Activated CD4-positive, alpha-beta T cell treated with anti-CD3 and anti-CD28 coated beads, Interleukin-2, amount 10 ng/mL, durations not matched to agents 24 days and 14 days (primary cell): ENCODE measurements around the gene FGF14. TPM values are rescaled to one million over a fixed set of nuclear protein-coding genes. Genes with fewer than 3 reads are reported as not detected.

Experiments
- DNase-seq: peaks from one replicate; pipeline ENCODE4 v3.0.0; 2022
- H3K27ac Mint-ChIP-seq: one replicate; pipeline ENCODE4 v1.8.0; 2022; ENCODE audit warnings: mild to moderate bottlenecking, mixed read lengths
- H3K27me3 Mint-ChIP-seq: one replicate; pipeline ENCODE4 v1.8.0; 2022; ENCODE audit warnings: mixed read lengths
- H3K36me3 Mint-ChIP-seq: one replicate; pipeline ENCODE4 v1.8.0; 2022; ENCODE audit warnings: low read depth, mild to moderate bottlenecking, mixed read lengths
- H3K4me1 Mint-ChIP-seq: one replicate; pipeline ENCODE4 v1.8.0; 2021; ENCODE audit warnings: mixed read lengths
- H3K4me3 Mint-ChIP-seq: one replicate; pipeline ENCODE4 v1.8.0; 2022; ENCODE audit warnings: mild to moderate bottlenecking, moderate library complexity, mixed read lengths
- H3K9me3 Mint-ChIP-seq: one replicate; pipeline ENCODE4 v1.8.0; 2021; ENCODE audit warnings: mixed read lengths
- intact Hi-C: fragments of 100-400 bp; cut with micrococcal nuclease; formaldehyde crosslinking; loops from one replicate; pipeline ENCODE4 v1.15.1; 2023
- total RNA-seq: library from RNA; stranded (reverse); gene quantifications from 2 replicates; pipeline ENCODE4 v1.2.3, GENCODE V29; 2022

The FGF14 gene
- total RNA-seq, 1 donor from 2014 or later = not detected

GRCh38 chr13:101915755-101916107 is 486.1 kb downstream of the FGF14 start:
- H3K27me3 Mint-ChIP-seq = peaks cover 50% of the 10 kb centered on the region
- intact Hi-C loops = no loop called here
- H3K9me3 Mint-ChIP-seq = no peaks in the 10 kb centered on the region
- no peak overlapping the region for H3K4me3 Mint-ChIP-seq
- H3K27ac Mint-ChIP-seq = no peak overlapping the region
- H3K36me3 Mint-ChIP-seq = no peaks in the 10 kb centered on the region
- no peaks in the 10 kb centered on the region for H3K4me1 Mint-ChIP-seq
- no peak for DNase-seq

- Mint-ChIP-seq H3K27me3 (peaks cover 48% of the 10 kb centered on the region), H3K4me1 (no peaks in the 10 kb centered on the region), H3K9me3 (no peaks in the 10 kb centered on the region), H3K36me3 (no peaks in the 10 kb centered on the region), H3K4me3 (no peak overlapping the region), H3K27ac (no peak overlapping the region)
- DNase-seq = no peak
- intact Hi-C loops = no loop called here
Observed at GRCh38 chr13:101915331-101915730, 486.5 kb downstream of the FGF14 start.

- H3K4me1 Mint-ChIP-seq = no peaks in the 10 kb centered on the region
Observed at GRCh38 chr13:101911752-101912151, 490.1 kb downstream of the FGF14 start.

DNA sequence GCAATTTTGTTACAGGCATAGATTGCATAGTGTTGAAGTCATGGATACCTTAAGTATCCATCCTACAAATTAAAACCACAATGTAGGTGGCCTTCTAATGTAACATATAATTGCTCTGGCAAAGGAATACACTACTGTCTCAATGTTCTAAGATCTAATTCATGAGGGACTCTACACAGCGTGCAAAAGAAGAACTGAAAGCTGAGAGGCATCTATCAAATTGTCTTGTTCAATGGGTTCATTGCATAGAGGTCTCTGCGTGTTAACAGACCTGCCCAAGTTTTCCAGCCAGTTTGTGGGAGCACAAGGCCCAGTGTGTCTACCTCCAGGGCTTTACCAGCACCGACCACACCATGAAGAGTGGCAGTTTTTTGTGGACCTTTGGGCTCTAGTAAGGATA is 498.0 kb downstream of the FGF14 start:
- H3K36me3 Mint-ChIP-seq = no peaks in the 10 kb centered on the region
- no peak for DNase-seq
- H3K4me3 Mint-ChIP-seq = no peak overlapping the region
- H3K9me3 Mint-ChIP-seq = no peaks in the 10 kb centered on the region
- no peaks in the 10 kb centered on the region for H3K4me1 Mint-ChIP-seq
- no peaks in the 10 kb centered on the region for H3K27me3 Mint-ChIP-seq
- intact Hi-C loops = no loop called here
- no peak overlapping the region for H3K27ac Mint-ChIP-seq

More at GRCh38 chr13:101911752-101912151, 490.1 kb downstream of the FGF14 start:
- H3K36me3 Mint-ChIP-seq = no peaks in the 10 kb centered on the region
- intact Hi-C loops = no loop called here
- DNase-seq = no peak
- H3K27ac Mint-ChIP-seq = no peak overlapping the region
- H3K4me3 Mint-ChIP-seq = no peak overlapping the region
- no peaks in the 10 kb centered on the region for H3K9me3 Mint-ChIP-seq
- H3K27me3 Mint-ChIP-seq = peaks cover 17% of the 10 kb centered on the region

- intact Hi-C loops = no loop called here
- Mint-ChIP-seq H3K27ac (no peak overlapping the region), H3K9me3 (no peaks in the 10 kb centered on the region), H3K4me1 (no peaks in the 10 kb centered on the region), H3K27me3 (no peaks in the 10 kb centered on the region), H3K4me3 (no peak overlapping the region), H3K36me3 (no peaks in the 10 kb centered on the region)
- DNase-seq = no peak
Observed at GRCh38 chr13:101898676-101899075, 503.2 kb downstream of the FGF14 start.

DNA sequence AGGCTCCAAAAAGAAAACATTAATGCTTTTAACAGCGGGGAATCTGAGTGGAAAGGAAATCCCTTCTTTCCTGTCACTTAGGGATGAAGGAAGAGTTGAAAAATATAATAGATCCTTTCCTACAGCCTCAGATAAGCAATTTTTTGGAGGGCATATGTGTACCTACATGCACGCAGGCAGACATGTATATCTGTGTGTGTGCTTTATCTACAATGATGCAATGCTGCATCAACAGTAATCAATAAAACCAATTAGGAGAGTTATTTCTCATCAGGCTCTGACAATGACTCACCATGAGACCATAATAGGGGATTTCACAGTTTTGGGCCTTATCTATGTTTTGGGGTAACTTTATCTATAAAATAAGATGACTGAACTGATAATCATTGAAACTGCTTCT is 505.3 kb downstream of the FGF14 start:
- no peak overlapping the region for H3K27ac Mint-ChIP-seq
- no peaks in the 10 kb centered on the region for H3K27me3 Mint-ChIP-seq
- intact Hi-C loops = no loop called here
- no peaks in the 10 kb centered on the region for H3K9me3 Mint-ChIP-seq
- H3K4me1 Mint-ChIP-seq = no peaks in the 10 kb centered on the region
- no peak for DNase-seq
- H3K4me3 Mint-ChIP-seq = no peak overlapping the region
- no peaks in the 10 kb centered on the region for H3K36me3 Mint-ChIP-seq

- no peak overlapping the region for H3K4me3 Mint-ChIP-seq
- DNase-seq = no peak
- intact Hi-C loops = no loop called here
- H3K27me3 Mint-ChIP-seq = no peaks in the 10 kb centered on the region
- no peaks in the 10 kb centered on the region for H3K4me1 Mint-ChIP-seq
- H3K27ac Mint-ChIP-seq = no peak overlapping the region
- H3K9me3 Mint-ChIP-seq = no peaks in the 10 kb centered on the region
- no peaks in the 10 kb centered on the region for H3K36me3 Mint-ChIP-seq
Observed at GRCh38 chr13:101893021-101893420, 508.8 kb downstream of the FGF14 start.

- DNase-seq = no peak
- Mint-ChIP-seq H3K4me3 (no peak overlapping the region), H3K27me3 (no peaks in the 10 kb centered on the region), H3K9me3 (no peaks in the 10 kb centered on the region), H3K4me1 (no peaks in the 10 kb centered on the region), H3K27ac (no peak overlapping the region), H3K36me3 (no peaks in the 10 kb centered on the region)
- intact Hi-C loops = no loop called here
Observed at GRCh38 chr13:101892296-101892695, 509.6 kb downstream of the FGF14 start.

DNA sequence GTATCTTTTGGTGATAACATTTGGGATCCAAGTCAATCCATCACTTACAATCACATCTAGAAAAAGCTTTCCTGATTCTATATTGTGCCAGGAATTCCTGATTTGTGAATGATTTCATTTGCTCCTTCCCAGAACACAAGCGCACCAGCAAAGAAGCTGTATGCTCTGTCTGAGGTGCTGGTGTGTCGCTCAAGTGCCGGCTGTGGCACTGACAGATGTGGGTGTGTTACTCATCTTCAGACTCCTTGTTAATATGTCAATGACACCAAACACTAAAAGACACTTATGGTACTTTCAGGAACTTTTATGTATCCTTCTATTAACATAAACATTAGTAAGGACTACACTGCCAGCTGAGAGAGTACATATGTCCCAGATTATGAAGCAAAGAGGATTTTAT is 520.3 kb downstream of the FGF14 start:
- no peaks in the 10 kb centered on the region for H3K4me1 Mint-ChIP-seq
- intact Hi-C loops = no loop called here
- DNase-seq = no peak
- no peak overlapping the region for H3K27ac Mint-ChIP-seq
- H3K4me3 Mint-ChIP-seq = no peak overlapping the region
- no peaks in the 10 kb centered on the region for H3K36me3 Mint-ChIP-seq
- H3K9me3 Mint-ChIP-seq = no peaks in the 10 kb centered on the region
- no peaks in the 10 kb centered on the region for H3K27me3 Mint-ChIP-seq

DNA sequence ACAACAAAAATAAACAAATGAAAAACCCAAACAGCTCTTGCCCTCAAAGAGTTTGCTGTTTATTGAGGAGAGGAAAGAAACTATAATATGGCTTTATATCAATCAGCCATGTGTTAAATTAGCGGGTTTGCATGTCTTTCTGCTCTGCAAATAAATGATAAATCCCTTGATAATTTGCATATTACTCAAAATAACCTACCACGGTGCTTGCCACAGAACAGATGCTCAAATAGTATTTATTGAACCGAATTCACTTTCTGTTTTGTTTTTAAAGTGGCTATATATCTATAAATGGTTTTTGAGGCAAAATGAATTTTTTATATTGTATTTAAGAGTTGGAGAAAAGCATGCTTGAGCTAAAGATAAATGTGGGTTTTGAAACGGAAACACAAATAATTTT is 521.3 kb downstream of the FGF14 start:
- Mint-ChIP-seq H3K4me1 (no peaks in the 10 kb centered on the region), H3K4me3 (no peak overlapping the region), H3K27me3 (no peaks in the 10 kb centered on the region), H3K9me3 (no peaks in the 10 kb centered on the region), H3K27ac (no peak overlapping the region), H3K36me3 (no peaks in the 10 kb centered on the region)
- no peak for DNase-seq
- intact Hi-C loops = no loop called here

GRCh38 chr13:101876951-101877350 is 524.9 kb downstream of the FGF14 start:
- no peaks in the 10 kb centered on the region for H3K4me1 Mint-ChIP-seq
- no peaks in the 10 kb centered on the region for H3K9me3 Mint-ChIP-seq
- H3K4me3 Mint-ChIP-seq = no peak overlapping the region
- no peak for DNase-seq
- no peaks in the 10 kb centered on the region for H3K27me3 Mint-ChIP-seq
- no peak overlapping the region for H3K27ac Mint-ChIP-seq
- no peaks in the 10 kb centered on the region for H3K36me3 Mint-ChIP-seq
- intact Hi-C loops = no loop called here

GRCh38 chr13:101875717-101876393 is 526.0 kb downstream of the FGF14 start:
- no peaks in the 10 kb centered on the region for H3K36me3 Mint-ChIP-seq
- H3K4me3 Mint-ChIP-seq = no peak overlapping the region

DNA sequence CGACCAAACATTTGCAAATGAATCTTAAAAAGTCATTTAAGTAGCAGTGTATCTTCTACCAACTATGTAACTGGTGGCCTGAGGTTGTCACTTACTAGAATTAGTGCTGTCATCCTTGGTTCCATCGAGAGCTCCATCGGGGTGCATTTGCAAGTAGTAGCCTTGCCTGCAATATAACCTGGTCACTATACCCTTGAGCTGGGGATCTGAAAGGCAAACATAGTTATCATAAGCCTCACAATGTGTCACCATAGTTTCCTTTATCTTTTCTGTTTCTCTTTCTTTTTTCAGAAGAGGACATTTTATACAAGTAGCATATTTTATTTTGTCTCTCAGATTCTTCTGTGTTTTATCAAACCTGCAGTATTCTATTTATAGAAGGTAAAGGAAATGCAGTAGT is 526.8 kb downstream of the FGF14 start:
- Mint-ChIP-seq H3K4me1 (no peaks in the 10 kb centered on the region), H3K4me3 (no peak overlapping the region), H3K9me3 (no peaks in the 10 kb centered on the region), H3K36me3 (no peaks in the 10 kb centered on the region), H3K27ac (no peak overlapping the region), H3K27me3 (no peaks in the 10 kb centered on the region)
- no peak for DNase-seq
- intact Hi-C loops = no loop called here

More at GRCh38 chr13:101875717-101876393, 526.0 kb downstream of the FGF14 start:
- Mint-ChIP-seq H3K27me3 (no peaks in the 10 kb centered on the region), H3K27ac (no peak overlapping the region), H3K9me3 (no peaks in the 10 kb centered on the region), H3K4me1 (no peaks in the 10 kb centered on the region)
- no peak for DNase-seq
- intact Hi-C loops = no loop called here

GRCh38 chr13:101869553-101869952 is 532.3 kb downstream of the FGF14 start:
- H3K27me3 Mint-ChIP-seq = no peaks in the 10 kb centered on the region
- H3K36me3 Mint-ChIP-seq = no peaks in the 10 kb centered on the region
- H3K9me3 Mint-ChIP-seq = no peaks in the 10 kb centered on the region
- intact Hi-C loops = no loop called here
- no peak overlapping the region for H3K27ac Mint-ChIP-seq
- no peak for DNase-seq
- H3K4me3 Mint-ChIP-seq = no peak overlapping the region
- H3K4me1 Mint-ChIP-seq = no peaks in the 10 kb centered on the region
